GM12878 (cell line): ENCODE measurements around the gene TET1. TPM values are rescaled to one million over a fixed set of nuclear protein-coding genes. Genes with fewer than 3 reads are reported as not detected.

Experiments used
- ATAC-seq: fragments of 200-7000 bp; cut with Tn5 transposase; 3 replicates; pipeline ENCODE4 v1.9.1; 2020; ENCODE audit warnings: mild to moderate bottlenecking, moderate library complexity
- BruUV-seq: library from RNA; stranded (reverse); fragments of 400-500 nt; replicated peaks from 2 replicates; lab custom pipeline; 2021; lab: Mats Ljungman, UMichigan
- CTCF ChIA-PET: fragments of 300-600 bp; sonication (Branson Sonifier 250); formaldehyde crosslinking; extraction: SDS; loops from one replicate; lab custom pipeline; 2021; ENCODE audit warnings: inconsistent platforms; lab: Yijun Ruan, JAX
- POLR2A ChIA-PET: fragments of 350-600 bp; formaldehyde crosslinking; extraction: SDS; loops from one replicate; lab custom pipeline; 2021; ENCODE audit warnings: inconsistent platforms; lab: Charles Lee
- RAD21 ChIA-PET: fragments of 300-600 bp; sonication (Branson Sonifier 250); formaldehyde crosslinking; loops from one replicate; lab custom pipeline; 2023; ENCODE audit warnings: antibody characterized with exemption; ENCODE audit not compliant: unreplicated experiment; lab: Charles Lee
- SMC1A ChIA-PET: fragments of 300-600 bp; sonication (Branson Sonifier 250); formaldehyde crosslinking; loops from one replicate; lab custom pipeline; 2023; ENCODE audit not compliant: unreplicated experiment, uncharacterized antibody; lab: Charles Lee
- DNase-seq: peaks from one replicate; pipeline ENCODE4 v3.0.0-alpha.2; 2011; ENCODE audit warnings: low read depth, low spot score
- FAIRE-seq: peaks from 3 replicates; lab custom pipeline; 2011; peaks lifted over from hg19 to GRCh38; lab: Jason Lieb, UNC
- H2AFZ ChIP-seq: 2 replicates; pipeline ENCODE4 v1.6.0; 2011; ENCODE audit warnings: low read depth, low read length, control low read depth; ENCODE audit not compliant: control insufficient read depth
- H3K27ac ChIP-seq: 2 replicates; pipeline ENCODE4 v1.5.1; 2011; ENCODE audit warnings: control low read depth; ENCODE audit not compliant: control insufficient read depth, insufficient read depth
- H3K27me3 ChIP-seq, 2 experiments: replicated peaks in 1 of 2; 2 replicates each; pipeline versions ENCODE4 v1.6.0 to v1.6.1; 2011; ENCODE audit warnings: low read length in 1 of 2; ENCODE audit not compliant: control insufficient read depth in 2 of 2, insufficient read depth in 2 of 2
- H3K36me3 ChIP-seq, 2 experiments: 2 replicates each; pipeline ENCODE4 v1.5.1; 2011; ENCODE audit warnings: low read length in 1 of 2; ENCODE audit not compliant: control insufficient read depth in 2 of 2, insufficient read depth in 2 of 2
- H3K4me1 ChIP-seq: 2 replicates; pipeline ENCODE4 v1.6.1; 2011; ENCODE audit warnings: mild to moderate bottlenecking, low read length, moderate library complexity, mixed read lengths; ENCODE audit not compliant: control insufficient read depth, insufficient read depth
- H3K4me2 ChIP-seq: 2 replicates; pipeline ENCODE4 v1.6.0; 2011; ENCODE audit warnings: control low read depth; ENCODE audit not compliant: control insufficient read depth, insufficient read depth
- H3K4me3 ChIP-seq: fragments of 200-600 bp; sonication (generic); 2 replicates; pipeline ENCODE4 v1.5.1; 2016
- H3K79me2 ChIP-seq: 2 replicates; pipeline ENCODE4 v1.6.0; 2011; ENCODE audit warnings: low read length; ENCODE audit not compliant: control insufficient read depth, insufficient read depth
- H3K9ac ChIP-seq: 2 replicates; pipeline ENCODE4 v1.8.0; 2011; ENCODE audit warnings: low read length, control low read depth, mixed read lengths; ENCODE audit not compliant: control insufficient read depth, insufficient read depth
- H3K9me3 ChIP-seq: replicated peaks from 3 replicates; pipeline ENCODE4 v1.5.1; 2011; ENCODE audit warnings: mild to moderate bottlenecking, low read length; ENCODE audit not compliant: control insufficient read depth, insufficient read depth
- H4K20me1 ChIP-seq: 2 replicates; pipeline ENCODE4 v1.6.0; 2011; ENCODE audit not compliant: control insufficient read depth, insufficient read depth
- BRCA1 ChIP-seq: IDR thresholded peaks from 2 replicates; pipeline ENCODE4 v1.6.1; 2011; ENCODE audit warnings: low read depth, low read length, improper control_type of control experiment
- JUNB ChIP-seq: IDR thresholded peaks from 2 replicates; pipeline ENCODE4 v1.6.1; 2016; ENCODE audit warnings: antibody characterized with exemption, mild to moderate bottlenecking
- MEF2A ChIP-seq: IDR thresholded peaks from 2 replicates; pipeline ENCODE4 v1.6.1; 2011; ENCODE audit warnings: low read depth, mild to moderate bottlenecking, low read length, moderate library complexity; ENCODE audit not compliant: insufficient read depth
- MYB ChIP-seq: fragments of 150-350 bp; IDR thresholded peaks from 2 replicates; pipeline ENCODE4 v1.6.1; 2014; ENCODE audit warnings: mild to moderate bottlenecking, low read depth, low read length, borderline replicate concordance
- SUZ12 ChIP-seq: fragments of 200-600 bp; sonication (generic); IDR thresholded peaks from one replicate; pipeline ENCODE4 v1.6.1; 2018; ENCODE audit warnings: antibody characterized with exemption, mild to moderate bottlenecking; ENCODE audit not compliant: unreplicated experiment
- WGBS: methylation state at CpG from one replicate; pipeline ENCODE4 v1.1.6; 2016; ENCODE audit warnings: low lambda C conversion rate; ENCODE audit not compliant: insufficient replicate concordance, insufficient coverage; ENCODE audit errors: missing lambda C conversion rate; 5-methylcytosine and 5-hydroxymethylcytosine counted together
- in situ Hi-C: fragments of 300-500 bp; cut with MboI; formaldehyde crosslinking; loops from 9 replicates; pipeline ENCODE4 v1.14.3; 2018; ENCODE audit warnings: mixed read lengths
- intact Hi-C: fragments of 100-400 bp; cut with micrococcal nuclease; formaldehyde crosslinking; loops from one replicate; pipeline ENCODE4 v1.14.2; 2022; ENCODE audit not compliant: unreplicated experiment
- polyA plus RNA-seq, 11 experiments: library from polyadenylated mRNA; depleted of rRNA in 4 of 11; unstranded in 6 of 11; stranded (reverse) in 5 of 11; fragments of >200 nt; fragmentation: Nextera tagmentation in 4 of 11; fragmentation: Illumina TruSeq in 1 of 11; extraction: Ambion mirVana in 4 of 11; extraction: Trizol in 1 of 11; gene quantifications; 1 replicate in 1 of 11; 2 replicates in 10 of 11; pipeline versions ENCODE4 v1.2.1 to v1.2.3, GENCODE V29; 2011 to 2016; ENCODE audit warnings: inconsistent platforms in 2 of 11, missing spikeins in 2 of 11, low read depth in 1 of 11
- total RNA-seq, 4 experiments: library from RNA; depleted of rRNA in 3 of 4; stranded (reverse); fragments of >200 nt in 3 of 4; fragmentation: Illumina TruSeq in 1 of 4; extraction: Trizol in 1 of 4; gene quantifications; 2 replicates each; pipeline versions ENCODE4 v1.2.1 to v1.2.3, GENCODE V29; 2013 to 2021
- TF ChIP-seq, protein P1 (sequence below): IDR thresholded peaks from 2 replicates; pipeline ENCODE4 v1.6.1; 2012; ENCODE audit warnings: improper control_type of control experiment, low read depth, low read length; ENCODE audit not compliant: insufficient replicate concordance
- TF ChIP-seq, protein P2 (sequence below): IDR thresholded peaks from 2 replicates; pipeline ENCODE4 v1.6.1; 2012; ENCODE audit warnings: low read depth, low read length, improper control_type of control experiment

TET1 gene
- total and polyA plus RNA-seq, 10 of the 15 experiments (the other 5 are each of a cell fraction or from before 2014, with no cell fraction given), result 0.22 to 1.4 (median 0.60) TPM

GRCh38 chr10:68619595-68619994 lies 59.5 kb downstream of the TET1 start (continued):
- no peak for TF ChIP-seq BRCA1
- TF ChIP-seq, protein P1, sequence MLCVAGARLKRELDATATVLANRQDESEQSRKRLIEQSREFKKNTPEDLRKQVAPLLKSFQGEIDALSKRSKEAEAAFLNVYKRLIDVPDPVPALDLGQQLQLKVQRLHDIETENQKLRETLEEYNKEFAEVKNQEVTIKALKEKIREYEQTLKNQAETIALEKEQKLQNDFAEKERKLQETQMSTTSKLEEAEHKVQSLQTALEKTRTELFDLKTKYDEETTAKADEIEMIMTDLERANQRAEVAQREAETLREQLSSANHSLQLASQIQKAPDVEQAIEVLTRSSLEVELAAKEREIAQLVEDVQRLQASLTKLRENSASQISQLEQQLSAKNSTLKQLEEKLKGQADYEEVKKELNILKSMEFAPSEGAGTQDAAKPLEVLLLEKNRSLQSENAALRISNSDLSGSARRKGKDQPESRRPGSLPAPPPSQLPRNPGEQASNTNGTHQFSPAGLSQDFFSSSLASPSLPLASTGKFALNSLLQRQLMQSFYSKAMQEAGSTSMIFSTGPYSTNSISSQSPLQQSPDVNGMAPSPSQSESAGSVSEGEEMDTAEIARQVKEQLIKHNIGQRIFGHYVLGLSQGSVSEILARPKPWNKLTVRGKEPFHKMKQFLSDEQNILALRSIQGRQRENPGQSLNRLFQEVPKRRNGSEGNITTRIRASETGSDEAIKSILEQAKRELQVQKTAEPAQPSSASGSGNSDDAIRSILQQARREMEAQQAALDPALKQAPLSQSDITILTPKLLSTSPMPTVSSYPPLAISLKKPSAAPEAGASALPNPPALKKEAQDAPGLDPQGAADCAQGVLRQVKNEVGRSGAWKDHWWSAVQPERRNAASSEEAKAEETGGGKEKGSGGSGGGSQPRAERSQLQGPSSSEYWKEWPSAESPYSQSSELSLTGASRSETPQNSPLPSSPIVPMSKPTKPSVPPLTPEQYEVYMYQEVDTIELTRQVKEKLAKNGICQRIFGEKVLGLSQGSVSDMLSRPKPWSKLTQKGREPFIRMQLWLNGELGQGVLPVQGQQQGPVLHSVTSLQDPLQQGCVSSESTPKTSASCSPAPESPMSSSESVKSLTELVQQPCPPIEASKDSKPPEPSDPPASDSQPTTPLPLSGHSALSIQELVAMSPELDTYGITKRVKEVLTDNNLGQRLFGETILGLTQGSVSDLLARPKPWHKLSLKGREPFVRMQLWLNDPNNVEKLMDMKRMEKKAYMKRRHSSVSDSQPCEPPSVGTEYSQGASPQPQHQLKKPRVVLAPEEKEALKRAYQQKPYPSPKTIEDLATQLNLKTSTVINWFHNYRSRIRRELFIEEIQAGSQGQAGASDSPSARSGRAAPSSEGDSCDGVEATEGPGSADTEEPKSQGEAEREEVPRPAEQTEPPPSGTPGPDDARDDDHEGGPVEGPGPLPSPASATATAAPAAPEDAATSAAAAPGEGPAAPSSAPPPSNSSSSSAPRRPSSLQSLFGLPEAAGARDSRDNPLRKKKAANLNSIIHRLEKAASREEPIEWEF, result no peak

DNA sequence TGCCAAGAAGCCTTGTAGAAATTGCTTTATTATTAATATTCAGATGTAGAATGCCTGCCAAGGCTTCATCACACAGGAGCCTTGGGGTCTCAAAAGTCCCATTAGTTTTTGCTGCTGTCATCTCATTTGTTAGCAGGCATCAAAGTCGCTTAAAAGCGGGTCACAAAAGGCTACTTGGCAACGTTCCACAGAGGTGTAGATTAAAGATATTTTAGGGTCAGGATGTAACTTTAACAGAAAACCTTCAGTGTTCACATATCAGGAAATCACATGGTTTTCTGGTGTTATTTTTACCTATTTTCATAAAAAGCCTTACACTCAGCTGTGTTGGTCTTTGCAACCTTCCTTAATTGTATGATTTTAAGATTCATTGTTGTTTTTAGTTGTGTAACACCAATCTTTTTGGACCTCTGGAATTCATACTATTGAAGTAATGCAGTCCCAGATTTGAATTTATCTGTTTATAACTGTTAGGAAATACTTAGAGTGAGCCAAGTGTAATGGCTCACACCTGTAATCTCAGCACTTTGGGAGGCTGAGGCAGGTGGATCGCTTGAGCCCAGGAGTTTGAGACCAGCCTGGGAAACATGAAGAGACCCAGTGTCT lies 65.3 kb downstream of the TET1 start:
- ATAC-seq (no peak), FAIRE-seq (peak; percentile 56), DNase-seq (no peak)
- SMC1A ChIA-PET, result no interaction called here
- RAD21 ChIA-PET, result no interaction called here
- H3K36me3 ChIP-seq, result no peaks in the 10 kb centered on the region
- intact Hi-C loops, result no loop called here
- in situ Hi-C loops, result no loop called here
- no TSS peak for BruUV-seq
- no peaks in the 10 kb centered on the region for H3K79me2 ChIP-seq
- WGBS, result 14% methylated on average over 4 of the region's 4 CpGs
- POLR2A ChIA-PET, result no interaction called here
- H3K4me1 ChIP-seq, result peaks cover 3% of the 10 kb centered on the region; the same call in 1 of the 2 replicates
- H3K4me3 ChIP-seq, result no peak overlapping the region
- CTCF ChIA-PET, result no interaction called here
- no peaks in the 10 kb centered on the region for H3K9me3 ChIP-seq
- TF ChIP-seq SUZ12 (no peak), MYB (no peak), MEF2A (0 out of 2 replicates have a peak, but pooled peaks have one; percentile 19), JUNB (no peak)
- TF ChIP-seq, protein P2, sequence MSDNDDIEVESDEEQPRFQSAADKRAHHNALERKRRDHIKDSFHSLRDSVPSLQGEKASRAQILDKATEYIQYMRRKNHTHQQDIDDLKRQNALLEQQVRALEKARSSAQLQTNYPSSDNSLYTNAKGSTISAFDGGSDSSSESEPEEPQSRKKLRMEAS, result no peak
- no peaks in the 10 kb centered on the region for H4K20me1 ChIP-seq
- H3K27me3 ChIP-seq, result no peaks in the 10 kb centered on the region
- H2AFZ ChIP-seq, result no peak overlapping the region; the same call in 1 of the 2 replicates
- H3K27ac ChIP-seq, result no peak overlapping the region
- H3K9ac ChIP-seq, result no peak overlapping the region
- H3K4me2 ChIP-seq, result peak overlapping the region; percentile 1; the same call in 1 of the 2 replicates
